Cardiac muscle cell (in vitro differentiated cells and primary cell): ENCODE data around the gene NCOR2. TPM values are rescaled to one million over a fixed set of nuclear protein-coding genes. Genes with fewer than 3 reads are reported as not detected.
A peak's percentile ranks its signal among the peaks of the same experiment; 100 is the strongest.

Source experiments
- DNase-seq, 2 donors: peaks; one replicate each; pipeline versions ENCODE4 v3.0.0 to v3.0.0-alpha.2; 2010 to 2017; ENCODE audit warnings: low read depth in 1 of 2, low spot score in 1 of 2
- H3K27ac ChIP-seq: fragments of 200-600 bp; sonication (generic); 2 replicates; pipeline ENCODE4 v1.5.1; 2016
- H3K27me3 ChIP-seq: fragments of 200-600 bp; sonication (generic); 2 replicates; pipeline ENCODE4 v1.6.0; 2016; ENCODE audit warnings: control low read depth
- H3K36me3 ChIP-seq: fragments of 200-600 bp; sonication (generic); 2 replicates; pipeline ENCODE4 v1.5.1; 2016; ENCODE audit warnings: control low read depth
- H3K4me1 ChIP-seq: fragments of 200-600 bp; sonication (generic); 2 replicates; pipeline ENCODE4 v1.8.1; 2017; ENCODE audit warnings: low read depth, mild to moderate bottlenecking, mixed run types
- H3K4me3 ChIP-seq: fragments of 200-600 bp; sonication (generic); 2 replicates; pipeline ENCODE4 v1.5.1; 2016; ENCODE audit warnings: mild to moderate bottlenecking
- H3K9me3 ChIP-seq: fragments of 200-600 bp; sonication (generic); 2 replicates; pipeline ENCODE4 v1.5.1; 2017; ENCODE audit warnings: low read depth, mild to moderate bottlenecking, control low read depth
- polyA plus RNA-seq: library from polyadenylated mRNA; unstranded; fragments of >200 nt; fragmentation: Nextera tagmentation; extraction: Ambion mirVana; gene quantifications from 2 replicates; pipeline ENCODE4 v1.2.1, GENCODE V29; 2016
- total RNA-seq: library from RNA; depleted of rRNA; stranded (reverse); fragments of >200 nt; gene quantifications from 2 replicates; pipeline ENCODE4 v1.2.3, GENCODE V29; 2016
- TF ChIP-seq, protein P1 (sequence below): IDR thresholded peaks from 2 replicates; pipeline ENCODE4 v1.5.1; 2012; ENCODE audit warnings: low read depth, mild to moderate bottlenecking, low read length

The NCOR2 gene
- total and polyA plus RNA-seq, 2 experiments from 2014 or later, result 98.5 to 113 TPM

GRCh38 chr12:124570810-124571209 is 3.4 kb upstream of the NCOR2 start:
- Histone ChIP-seq H3K27me3 (no peaks in the 10 kb centered on the region), H3K9me3 (no peaks in the 10 kb centered on the region), H3K4me3 (no peak overlapping the region), H3K36me3 (no peaks in the 10 kb centered on the region), H3K27ac (no peak overlapping the region), H3K4me1 (peaks cover 13% of the 10 kb centered on the region)
- TF ChIP-seq, protein P1, sequence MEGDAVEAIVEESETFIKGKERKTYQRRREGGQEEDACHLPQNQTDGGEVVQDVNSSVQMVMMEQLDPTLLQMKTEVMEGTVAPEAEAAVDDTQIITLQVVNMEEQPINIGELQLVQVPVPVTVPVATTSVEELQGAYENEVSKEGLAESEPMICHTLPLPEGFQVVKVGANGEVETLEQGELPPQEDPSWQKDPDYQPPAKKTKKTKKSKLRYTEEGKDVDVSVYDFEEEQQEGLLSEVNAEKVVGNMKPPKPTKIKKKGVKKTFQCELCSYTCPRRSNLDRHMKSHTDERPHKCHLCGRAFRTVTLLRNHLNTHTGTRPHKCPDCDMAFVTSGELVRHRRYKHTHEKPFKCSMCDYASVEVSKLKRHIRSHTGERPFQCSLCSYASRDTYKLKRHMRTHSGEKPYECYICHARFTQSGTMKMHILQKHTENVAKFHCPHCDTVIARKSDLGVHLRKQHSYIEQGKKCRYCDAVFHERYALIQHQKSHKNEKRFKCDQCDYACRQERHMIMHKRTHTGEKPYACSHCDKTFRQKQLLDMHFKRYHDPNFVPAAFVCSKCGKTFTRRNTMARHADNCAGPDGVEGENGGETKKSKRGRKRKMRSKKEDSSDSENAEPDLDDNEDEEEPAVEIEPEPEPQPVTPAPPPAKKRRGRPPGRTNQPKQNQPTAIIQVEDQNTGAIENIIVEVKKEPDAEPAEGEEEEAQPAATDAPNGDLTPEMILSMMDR, result no peak
- DNase-seq, result no peak

DNA sequence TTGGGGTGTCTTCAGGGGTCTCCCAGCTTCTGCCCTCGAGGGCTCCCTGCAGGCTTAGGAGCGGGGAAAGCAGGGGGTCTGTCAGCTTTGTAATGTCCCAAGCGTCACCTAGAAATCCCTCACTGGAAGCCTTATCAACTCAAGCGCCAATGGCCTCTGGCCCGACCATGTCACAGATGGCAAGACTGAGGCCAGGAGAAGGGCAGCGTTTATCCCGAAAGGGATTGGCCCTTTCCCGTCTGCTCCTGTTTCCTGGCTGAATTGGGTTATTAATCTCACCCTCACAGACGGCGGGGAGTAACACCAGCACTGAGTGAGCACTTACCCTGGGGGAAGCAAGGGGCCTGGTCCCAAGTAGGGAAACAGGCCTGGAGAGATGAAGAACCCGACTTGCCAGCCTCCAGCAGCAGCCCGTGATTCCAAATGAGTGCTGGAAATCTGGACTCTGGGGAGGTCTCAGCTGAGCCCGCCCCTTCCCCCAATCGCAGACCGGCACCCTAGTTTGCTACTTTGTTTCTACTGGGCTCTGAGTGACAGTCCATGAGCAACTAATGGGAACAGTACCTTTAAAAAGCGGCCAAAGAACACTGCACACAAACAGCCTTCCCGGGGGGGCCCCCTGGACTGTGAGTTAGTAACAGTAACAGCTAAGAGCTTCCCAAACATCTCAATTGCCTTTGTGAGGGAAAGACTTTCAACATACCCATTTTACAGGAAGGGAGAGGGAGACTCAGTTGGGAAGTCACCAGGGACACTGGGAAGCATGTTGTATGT is 2.1 kb upstream of the NCOR2 start:
- H3K27me3 ChIP-seq, result no peaks in the 10 kb centered on the region
- no peak overlapping the region for H3K27ac ChIP-seq
- no peaks in the 10 kb centered on the region for H3K36me3 ChIP-seq
- TF ChIP-seq, protein P1, result no peak
- DNase-seq, result no peak
- H3K9me3 ChIP-seq, result no peaks in the 10 kb centered on the region
- H3K4me3 ChIP-seq, result no peak overlapping the region
- peaks cover 24% of the 10 kb centered on the region for H3K4me1 ChIP-seq

DNA sequence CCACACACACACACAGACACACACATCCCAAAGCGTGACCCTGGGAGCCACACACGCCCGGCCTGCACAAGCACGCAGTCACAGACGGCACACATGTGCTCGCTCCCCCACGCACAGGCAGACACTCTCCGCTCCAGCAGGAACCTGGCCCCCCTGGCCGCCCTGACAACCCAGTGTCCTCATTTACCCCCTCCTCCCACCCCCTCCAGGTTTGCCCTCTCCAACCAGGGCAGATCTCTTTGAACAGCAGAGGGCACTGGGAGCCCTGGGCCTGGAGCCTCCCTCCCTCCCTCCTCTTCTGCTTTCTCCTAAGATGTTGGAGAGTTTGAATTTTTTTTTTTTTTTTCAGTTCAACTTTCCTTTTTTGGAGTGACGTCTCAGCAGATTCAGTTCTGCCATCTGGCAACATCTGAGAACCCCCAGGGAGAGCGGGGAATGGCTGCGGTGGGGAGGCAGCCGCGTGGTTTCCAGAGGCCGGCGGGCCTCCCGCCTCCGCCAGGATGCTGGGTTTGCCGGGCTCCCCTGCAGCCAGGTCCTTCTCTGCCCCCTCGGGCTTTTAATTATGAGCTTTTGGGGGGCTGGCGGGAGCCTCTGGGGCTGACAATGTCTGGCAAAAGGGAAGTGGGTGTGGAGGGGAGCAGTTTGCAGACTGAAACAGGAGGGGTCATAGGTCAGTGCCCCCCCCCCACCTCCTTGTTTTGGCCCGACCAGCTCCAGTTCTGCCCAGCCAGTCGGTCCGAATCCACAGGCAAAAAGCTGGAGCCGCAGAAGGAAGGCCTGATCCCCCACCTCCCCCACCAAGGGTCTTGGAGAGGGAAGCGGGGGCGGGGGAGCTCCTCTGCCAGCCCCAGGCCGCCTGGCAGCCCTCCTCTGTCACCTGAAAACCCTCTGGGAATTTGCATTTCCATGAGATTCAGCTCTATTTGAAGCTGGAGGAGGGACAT is 1.3 kb upstream of the NCOR2 start:
- peak overlapping the region; percentile 88 for H3K27ac ChIP-seq

DNA sequence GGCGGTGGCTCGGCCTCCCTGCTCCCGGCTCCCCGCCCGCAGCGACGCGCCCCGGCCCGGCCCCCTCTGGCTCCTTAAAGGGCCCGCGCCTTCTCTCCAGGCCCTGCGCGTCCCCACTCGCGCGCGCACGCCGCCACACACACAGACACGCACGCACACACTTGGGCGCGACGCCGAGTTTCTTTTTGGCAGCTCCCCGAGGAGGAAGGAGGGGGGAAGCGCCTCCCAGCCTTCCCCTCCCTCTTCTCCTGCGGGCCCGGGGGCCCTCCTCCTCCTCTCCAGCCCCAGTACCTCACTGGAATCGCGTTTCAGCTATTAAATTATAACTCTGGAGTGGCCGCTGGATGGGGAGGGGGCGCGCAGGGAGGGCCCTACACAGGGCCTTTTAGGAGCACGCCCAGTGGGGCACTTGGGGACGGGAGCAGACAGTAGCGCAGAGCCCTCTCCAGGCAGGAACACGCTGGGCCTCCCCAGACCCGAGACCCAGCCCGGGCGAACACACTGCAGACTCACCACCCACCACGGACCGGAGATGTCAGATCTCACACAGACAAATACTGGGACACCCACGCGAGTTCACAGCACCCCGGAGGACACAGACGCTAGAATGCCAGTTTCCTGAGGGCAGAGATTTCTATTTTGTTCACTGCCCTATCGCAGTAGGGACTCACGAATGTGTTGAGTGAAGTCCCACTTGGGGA is 411 bp upstream of the NCOR2 start:
- Histone ChIP-seq H3K36me3 (no peaks in the 10 kb centered on the region), H3K27me3 (no peaks in the 10 kb centered on the region), H3K4me1 (peaks cover 33% of the 10 kb centered on the region), H3K9me3 (no peaks in the 10 kb centered on the region), H3K27ac (peak overlapping the region; percentile 88), H3K4me3 (peak overlapping the region; percentile 53)
- peak; percentile 89 to 99 for DNase-seq
- TF ChIP-seq, protein P1, result no peak

More for the DNA sequence above, 1.3 kb upstream of the NCOR2 start:
- no peaks in the 10 kb centered on the region for H3K9me3 ChIP-seq
- peaks cover 28% of the 10 kb centered on the region for H3K4me1 ChIP-seq
- no peaks in the 10 kb centered on the region for H3K27me3 ChIP-seq
- no peaks in the 10 kb centered on the region for H3K36me3 ChIP-seq
- no peak overlapping the region for H3K4me3 ChIP-seq
- peak; percentile 27 to 97 for DNase-seq
- TF ChIP-seq, protein P1, result peak; percentile 49
